HEK293 (cell line): ENCODE data around the gene TTC9C.

Experiments
- ATF2 ChIP-seq: fragments of 450-650 bp; formaldehyde crosslinking; IDR thresholded peaks from 2 replicates; pipeline ENCODE4 v1.5.1; 2016; ENCODE audit warnings: missing biosample characterization, missing genetic modification characterization, low read depth
- BCL6B ChIP-seq: fragments of 450-650 bp; formaldehyde crosslinking; IDR thresholded peaks from 2 replicates; pipeline ENCODE4 v1.5.1; 2017; ENCODE audit warnings: missing biosample characterization, missing genetic modification characterization
- KLF8 ChIP-seq: fragments of 450-650 bp; formaldehyde crosslinking; IDR thresholded peaks from 2 replicates; pipeline ENCODE4 v1.5.1; 2016; ENCODE audit warnings: missing biosample characterization, missing genetic modification characterization
- ZBTB26 ChIP-seq: fragments of 450-650 bp; formaldehyde crosslinking; optimal IDR thresholded peaks from 2 replicates; pipeline ENCODE3; 2016; ENCODE audit warnings: missing biosample characterization, mild to moderate bottlenecking, missing genetic modification characterization
- ZNF169 ChIP-seq: fragments of 450-650 bp; formaldehyde crosslinking; IDR thresholded peaks from 2 replicates; pipeline ENCODE4 v1.5.1; 2016; ENCODE audit warnings: missing biosample characterization, missing genetic modification characterization
- ZNF274 ChIP-seq, 2 experiments: fragments of 200-500 bp in 1 of 2; fragments of 450-650 bp in 1 of 2; sonication (Bioruptor generic) in 1 of 2; formaldehyde crosslinking in 1 of 2; IDR thresholded peaks; 2 replicates each; pipeline versions ENCODE4 v1.5.1 to v1.6.1; 2014 to 2016; ENCODE audit warnings: borderline replicate concordance in 1 of 2, inconsistent platforms in 1 of 2, low read length in 1 of 2, missing biosample characterization in 1 of 2, missing genetic modification characterization in 1 of 2
- ZNF280D ChIP-seq: fragments of 450-650 bp; formaldehyde crosslinking; IDR thresholded peaks from 2 replicates; pipeline ENCODE4 v1.5.1; 2016; ENCODE audit warnings: missing biosample characterization, missing genetic modification characterization
- ZNF362 ChIP-seq: fragments of 450-650 bp; formaldehyde crosslinking; IDR thresholded peaks from 2 replicates; pipeline ENCODE4 v1.5.1; 2016; ENCODE audit warnings: missing biosample characterization, missing genetic modification characterization
- ZNF501 ChIP-seq: fragments of 450-650 bp; formaldehyde crosslinking; IDR thresholded peaks from 2 replicates; pipeline ENCODE4 v1.5.1; 2016; ENCODE audit warnings: missing biosample characterization, missing genetic modification characterization
- ZNF561 ChIP-seq: fragments of 450-650 bp; IDR thresholded peaks from 2 replicates; pipeline ENCODE4 v1.5.1; 2018; ENCODE audit warnings: missing biosample characterization, missing genetic modification characterization, borderline replicate concordance
- ZNF580 ChIP-seq: fragments of 450-650 bp; formaldehyde crosslinking; IDR thresholded peaks from 2 replicates; pipeline ENCODE4 v1.5.1; 2016; ENCODE audit warnings: missing biosample characterization, missing genetic modification characterization
- ZNF610 ChIP-seq: fragments of 450-650 bp; formaldehyde crosslinking; IDR thresholded peaks from 2 replicates; pipeline ENCODE4 v1.5.1; 2016; ENCODE audit warnings: missing biosample characterization, missing genetic modification characterization, borderline replicate concordance
- ZNF629 ChIP-seq: fragments of 450-650 bp; formaldehyde crosslinking; IDR thresholded peaks from 2 replicates; pipeline ENCODE4 v1.5.1; 2017; ENCODE audit warnings: missing biosample characterization, missing genetic modification characterization
- ZNF654 ChIP-seq: fragments of 450-650 bp; formaldehyde crosslinking; IDR thresholded peaks from 2 replicates; pipeline ENCODE4 v1.5.1; 2016; ENCODE audit warnings: low read depth, missing biosample characterization, missing genetic modification characterization
- ZNF658 ChIP-seq: fragments of 450-650 bp; formaldehyde crosslinking; IDR thresholded peaks from 2 replicates; pipeline ENCODE4; 2016; ENCODE audit warnings: missing biosample characterization, missing genetic modification characterization
- ZNF664 ChIP-seq: fragments of 450-650 bp; formaldehyde crosslinking; IDR thresholded peaks from 2 replicates; pipeline ENCODE4 v1.5.1; 2016; ENCODE audit warnings: missing biosample characterization, missing genetic modification characterization
- ZNF692 ChIP-seq: fragments of 450-650 bp; formaldehyde crosslinking; IDR thresholded peaks from 2 replicates; pipeline ENCODE4 v1.5.1; 2016; ENCODE audit warnings: missing biosample characterization, missing genetic modification characterization
- ZNF707 ChIP-seq: fragments of 450-650 bp; formaldehyde crosslinking; IDR thresholded peaks from 2 replicates; pipeline ENCODE4 v1.5.1; 2016; ENCODE audit warnings: missing biosample characterization, missing genetic modification characterization
- ZNF792 ChIP-seq: fragments of 450-650 bp; formaldehyde crosslinking; IDR thresholded peaks from 2 replicates; pipeline ENCODE4 v1.5.1; 2016; ENCODE audit warnings: missing biosample characterization, missing genetic modification characterization
- ZSCAN18 ChIP-seq: fragments of 450-650 bp; formaldehyde crosslinking; IDR thresholded peaks from 2 replicates; pipeline ENCODE4 v1.5.1; 2016; ENCODE audit warnings: missing biosample characterization, missing genetic modification characterization
- ZSCAN23 ChIP-seq: fragments of 450-650 bp; formaldehyde crosslinking; IDR thresholded peaks from 2 replicates; pipeline ENCODE4 v1.5.1; 2016; ENCODE audit warnings: missing biosample characterization, missing genetic modification characterization
- ZSCAN5A ChIP-seq: fragments of 450-650 bp; formaldehyde crosslinking; IDR thresholded peaks from 2 replicates; pipeline ENCODE4 v1.5.1; 2016; ENCODE audit warnings: missing biosample characterization, missing genetic modification characterization

Gene TTC9C

GRCh38 chr11:62678770-62679696 is 49.3 kb upstream of the TTC9C start, which contains the start of gene UBXN1 (continued):
- peak; percentile 40; the same call in 1 of the 2 replicates for TF ChIP-seq ZNF580 (tag by site-specific recombination)
- no peak for TF ChIP-seq ZNF707 (tag by site-specific recombination)
- no peak for TF ChIP-seq ZNF610 (tag by site-specific recombination)
- TF ChIP-seq ZNF561 (tag by site-specific recombination): peak; percentile 66; the same call in 1 of the 2 replicates
- no peak for TF ChIP-seq ZNF169 (tag by site-specific recombination)
- TF ChIP-seq ZNF692 (tag by site-specific recombination): peak; percentile 55; the same call in 1 of the 2 replicates
- TF ChIP-seq ZNF792 (tag by site-specific recombination): no peak
- no peak for TF ChIP-seq ZNF362 (tag by site-specific recombination)
- no peak for TF ChIP-seq ZSCAN5A
- no peak for TF ChIP-seq BCL6B (tag by site-specific recombination)
- peak; percentile 58; the same call in 1 of the 2 replicates for TF ChIP-seq ZNF629 (tag by site-specific recombination)
- no peak for TF ChIP-seq ATF2 (tag by site-specific recombination)
- TF ChIP-seq ZNF664 (tag by site-specific recombination): no peak
- TF ChIP-seq ZBTB26: peak; percentile 68
- no peak for TF ChIP-seq ZSCAN23 (tag by site-specific recombination)
- TF ChIP-seq ZNF501: peak; percentile 74; the same call in 1 of the 2 replicates
- TF ChIP-seq ZSCAN18 (tag by site-specific recombination): no peak
- TF ChIP-seq ZNF280D: no peak
- no peak for TF ChIP-seq ZNF658 (tag by site-specific recombination)
- TF ChIP-seq ZNF654 (tag by site-specific recombination): no peak
- TF ChIP-seq KLF8 (tag by site-specific recombination): peak; percentile 82
- no peak for TF ChIP-seq ZNF274 (IDR thresholded peaks at IDR 0.05; ENCODE audit: low read length)
- TF ChIP-seq ZNF274 (tag by site-specific recombination; IDR thresholded peaks at IDR 0.05; ENCODE audit: borderline replicate concordance): no peak
